ENCODE results near the gene SLC25A21. TPM values are rescaled to one million over a fixed set of nuclear protein-coding genes. Genes with fewer than 3 reads are reported as not detected.
A peak's percentile ranks its signal among the peaks of the same experiment; 100 is the strongest.

Gene SLC25A21
- total and polyA plus RNA-seq, 10 donors, result 0.06 to 1.1 (median 0.22) TPM; not detected in 2

DNA sequence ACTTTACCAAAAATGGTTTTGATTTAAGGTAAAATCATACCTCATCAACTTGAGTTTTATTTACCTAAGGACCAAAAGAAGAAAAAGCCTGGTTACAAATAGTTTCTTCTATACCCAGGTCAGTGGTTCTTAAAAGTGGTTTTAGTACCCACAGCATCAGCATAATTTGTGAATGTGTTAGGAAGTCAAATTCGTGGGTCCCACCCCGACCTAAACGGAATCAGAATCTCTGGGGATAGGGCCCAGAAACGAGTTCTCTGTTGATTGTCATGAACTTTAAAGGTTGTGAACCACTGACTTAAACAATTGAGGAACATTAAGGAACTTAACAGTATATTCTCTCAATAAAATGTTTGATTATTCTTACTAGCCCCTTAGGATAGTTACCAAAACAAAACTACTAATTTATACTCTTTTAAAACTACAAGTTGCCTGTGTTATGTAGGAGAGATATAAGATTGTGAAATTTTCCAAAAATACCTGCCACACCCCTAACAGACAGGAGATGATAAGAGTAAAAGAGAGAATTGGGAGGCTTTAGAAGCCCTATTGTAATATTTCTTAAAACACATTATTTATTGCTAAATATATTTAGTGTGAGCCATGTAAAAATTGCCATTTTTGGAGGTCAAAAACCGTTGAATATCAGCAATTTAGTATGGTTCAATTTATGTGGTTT lies 669 bp upstream of the SLC25A21 start:
- DNase-seq, result no peak
- Histone ChIP-seq H3K4me3 (peak overlapping the region in 6 of 8 donors; percentile 39 to 71 (median 54)), H3K27me3 (replicated peaks in 1 of 7) (peaks cover 0 to 38% (median 5%) of the 10 kb centered on the region in 7 donors), H3K27ac (peak overlapping the region in 6 of 8 donors; percentile 17 to 88 (median 84)), H3K36me3 (no peaks in the 10 kb centered on the region), H3K9me3 (no peaks in the 10 kb centered on the region), H3K4me1 (peaks cover 0 to 18% (median 5%) of the 10 kb centered on the region in 6 donors)
- TF ChIP-seq POLR2A (IDR thresholded peaks at IDR 0.05), result no peak
- no peak for TF ChIP-seq POLR2AphosphoS5 (IDR thresholded peaks at IDR 0.05)
- TF ChIP-seq CTCF (IDR thresholded peaks at IDR 0.05 in 8 of 11, conservative IDR thresholded peaks at IDR 0.05 in 3 of 11), result no peak
- WGBS, 5 donors, result 54 to 74% (median 61%) methylated on average over 5 of the region's 5 CpGs
- intact Hi-C loops (cut with DNase I; ENCODE audit: low total_unique reads), result no loop called here

- Histone ChIP-seq H3K27me3 (replicated peaks in 1 of 7) (peaks cover 0 to 38% (median 5%) of the 10 kb centered on the region in 7 donors), H3K9me3 (no peaks in the 10 kb centered on the region), H3K4me3 (peak overlapping the region; percentile 35 to 71 (median 44)), H3K4me1 (peaks cover 0 to 18% (median 5%) of the 10 kb centered on the region in 6 donors), H3K27ac (peak overlapping the region in 7 of 8 donors; percentile 17 to 88 (median 85)), H3K36me3 (no peaks in the 10 kb centered on the region)
- WGBS, 5 donors, result 6 to 12% (median 7%) methylated on average over 6 of the region's 6 CpGs
- DNase-seq, result no peak
- intact Hi-C loops (cut with DNase I; ENCODE audit: low total_unique reads), result no loop called here
- TF ChIP-seq POLR2AphosphoS5 (IDR thresholded peaks at IDR 0.05), result no peak
- TF ChIP-seq POLR2A (IDR thresholded peaks at IDR 0.05), result no peak
- no peak for TF ChIP-seq CTCF (IDR thresholded peaks at IDR 0.05 in 8 of 11, conservative IDR thresholded peaks at IDR 0.05 in 3 of 11)
Measured at GRCh38 chr14:37171678-37172023, 755 bp downstream of the SLC25A21 start.

GRCh38 chr14:37170993-37171392 lies 1.4 kb downstream of the SLC25A21 start:
- no peak overlapping the region for H3K4me3 ChIP-seq
- H3K9me3 ChIP-seq, result no peaks in the 10 kb centered on the region
- DNase-seq, result no peak
- WGBS, 5 donors, result 69 to 81% (median 79%) methylated on average over 6 to 10 of the region's 10 CpGs
- no peak overlapping the region for H3K27ac ChIP-seq
- TF ChIP-seq CTCF (IDR thresholded peaks at IDR 0.05 in 8 of 11, conservative IDR thresholded peaks at IDR 0.05 in 3 of 11) (no peak), POLR2A (IDR thresholded peaks at IDR 0.05) (no peak), POLR2AphosphoS5 (IDR thresholded peaks at IDR 0.05) (no peak)
- peaks cover 0 to 38% (median 5%) of the 10 kb centered on the region in 7 donors for H3K27me3 ChIP-seq (replicated peaks in 1 of 7)
- intact Hi-C loops (cut with DNase I; ENCODE audit: low total_unique reads), result no loop called here
- H3K4me1 ChIP-seq, result peaks cover 0 to 18% (median 5%) of the 10 kb centered on the region in 6 donors
- H3K36me3 ChIP-seq, result no peaks in the 10 kb centered on the region

GRCh38 chr14:37170237-37170636 lies 2.2 kb downstream of the SLC25A21 start:
- 89 to 93% (median 91%) methylated on average over 8 of the region's 8 CpGs for WGBS, 5 donors
- TF ChIP-seq POLR2AphosphoS5 (IDR thresholded peaks at IDR 0.05), result no peak
- no peak for TF ChIP-seq POLR2A (IDR thresholded peaks at IDR 0.05)
- no peak for TF ChIP-seq CTCF (IDR thresholded peaks at IDR 0.05 in 8 of 11, conservative IDR thresholded peaks at IDR 0.05 in 3 of 11)
- intact Hi-C loops (cut with DNase I; ENCODE audit: low total_unique reads), result no loop called here
- H3K9me3 ChIP-seq, result no peaks in the 10 kb centered on the region
- peaks cover 0 to 38% (median 5%) of the 10 kb centered on the region in 7 donors for H3K27me3 ChIP-seq (replicated peaks in 1 of 7)
- no peaks in the 10 kb centered on the region for H3K36me3 ChIP-seq
- no peak overlapping the region for H3K4me3 ChIP-seq
- peaks cover 0 to 18% (median 5%) of the 10 kb centered on the region in 6 donors for H3K4me1 ChIP-seq
- H3K27ac ChIP-seq, result no peak overlapping the region
- no peak for DNase-seq
